Muscle layer of colon (tissue), 2 donors: ENCODE data around the gene LRRC17.
"Not testable (repeated sequence)": the region's sequence is repeated elsewhere in the genome, so short reads cannot be mapped to it uniquely, and the experiment has no call there.

Experiments used
- H3K27ac ChIP-seq: one replicate; pipeline ENCODE4 v1.7.0; 2013; ENCODE audit warnings: low read depth, mild to moderate bottlenecking, low read length, moderate library complexity
- H3K27me3 ChIP-seq, 2 donors: one replicate each; pipeline ENCODE4 v1.7.0; 2013; ENCODE audit warnings: low read length in 2 of 2, mild to moderate bottlenecking in 2 of 2; ENCODE audit not compliant: insufficient read depth in 2 of 2, control insufficient read depth in 1 of 2
- H3K36me3 ChIP-seq: one replicate; pipeline ENCODE4 v1.7.0; 2013; ENCODE audit warnings: mild to moderate bottlenecking, low read length; ENCODE audit not compliant: insufficient read depth
- H3K4me1 ChIP-seq: one replicate; pipeline ENCODE4 v1.7.0; 2013; ENCODE audit warnings: mild to moderate bottlenecking, low read length; ENCODE audit not compliant: insufficient read depth
- H3K4me3 ChIP-seq, 2 donors: one replicate each; pipeline ENCODE4 v1.7.0; 2013; ENCODE audit warnings: low read length in 2 of 2, low read depth in 1 of 2, mild to moderate bottlenecking in 1 of 2, moderate library complexity in 1 of 2
- H3K9ac ChIP-seq: one replicate; pipeline ENCODE4 v1.7.0; 2013; ENCODE audit warnings: low read length
- H3K9me3 ChIP-seq: one replicate; pipeline ENCODE4 v1.7.0; 2013; ENCODE audit warnings: mild to moderate bottlenecking, low read length
- donor health status: abdominal sarcoma.
- donor health status: Adenocarcinoma of cecum.

The LRRC17 gene

DNA sequence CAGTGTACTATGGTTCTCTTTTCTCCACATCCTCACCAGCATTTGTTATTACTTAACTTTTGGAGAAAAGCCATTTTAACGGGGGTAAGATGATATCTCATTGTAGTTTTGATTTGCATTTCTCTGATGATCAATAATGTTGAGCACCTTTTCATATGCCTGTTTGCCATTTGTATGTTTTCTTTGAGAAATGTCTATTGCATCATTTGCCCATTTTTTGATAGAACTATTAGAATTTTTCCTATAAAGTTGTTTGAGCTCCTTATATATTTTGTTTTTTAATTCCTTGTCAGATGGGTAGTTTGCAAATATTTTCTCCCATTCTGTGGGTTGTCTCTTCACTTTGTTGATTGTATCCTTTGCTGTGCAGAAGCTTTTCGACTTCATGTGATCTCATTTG lies 10.7 kb upstream of the LRRC17 start:
- H3K36me3 ChIP-seq: not testable (repeated sequence)

DNA sequence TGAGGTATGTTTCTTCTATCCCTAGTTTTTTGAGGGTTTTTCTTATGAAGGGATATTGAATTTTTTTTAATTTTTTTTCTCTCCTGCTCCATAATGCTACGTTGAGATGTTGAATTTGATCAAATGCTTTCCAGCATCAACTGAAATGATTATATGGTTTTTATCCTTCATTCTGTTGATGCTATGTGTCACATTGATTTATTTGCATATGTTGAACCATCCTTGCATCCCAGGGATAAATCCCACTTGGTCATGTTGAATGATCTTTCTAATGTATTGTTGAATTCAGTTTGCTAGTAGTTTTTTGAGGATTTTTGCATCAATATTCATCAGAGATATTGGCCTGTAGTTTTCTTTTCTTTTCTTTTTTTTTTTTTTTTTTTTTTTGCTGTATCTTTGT lies 9.2 kb upstream of the LRRC17 start:
- not testable (repeated sequence) for H3K9ac ChIP-seq, H3K4me3 ChIP-seq, H3K27ac ChIP-seq, H3K4me1 ChIP-seq, H3K36me3 ChIP-seq, H3K27me3 ChIP-seq, H3K9me3 ChIP-seq

More for the DNA sequence above, 10.7 kb upstream of the LRRC17 start:
- not testable (repeated sequence) for H3K4me3 ChIP-seq, H3K4me1 ChIP-seq, H3K27ac ChIP-seq, H3K9ac ChIP-seq, H3K9me3 ChIP-seq, H3K27me3 ChIP-seq

DNA sequence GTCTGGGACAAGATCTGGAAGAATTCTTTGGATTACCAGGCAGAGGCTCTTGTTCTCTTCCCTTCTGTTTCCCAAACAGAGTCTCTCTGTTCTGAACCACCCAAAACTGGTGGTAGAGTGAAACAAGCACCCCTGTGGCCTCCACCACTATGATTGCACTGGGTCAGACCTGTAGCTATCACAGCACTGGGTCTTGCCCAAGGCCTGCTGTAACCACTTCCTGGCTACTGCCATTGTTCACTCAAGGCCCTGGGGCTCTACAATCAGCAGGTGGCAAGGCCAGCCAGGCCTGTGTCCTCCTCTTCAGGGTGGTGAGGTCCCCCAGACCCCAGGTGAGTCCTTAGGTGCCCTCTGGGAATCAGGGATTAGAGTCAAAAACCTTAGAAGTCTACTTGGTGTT lies 4.1 kb upstream of the LRRC17 start:
- Histone ChIP-seq H3K27me3 (no peaks in the 10 kb centered on the region), H3K4me1 (peaks cover 5% of the 10 kb centered on the region), H3K4me3 (no peak overlapping the region), H3K9me3 (no peaks in the 10 kb centered on the region), H3K27ac (no peak overlapping the region), H3K9ac (no peak overlapping the region), H3K36me3 (no peaks in the 10 kb centered on the region)

DNA sequence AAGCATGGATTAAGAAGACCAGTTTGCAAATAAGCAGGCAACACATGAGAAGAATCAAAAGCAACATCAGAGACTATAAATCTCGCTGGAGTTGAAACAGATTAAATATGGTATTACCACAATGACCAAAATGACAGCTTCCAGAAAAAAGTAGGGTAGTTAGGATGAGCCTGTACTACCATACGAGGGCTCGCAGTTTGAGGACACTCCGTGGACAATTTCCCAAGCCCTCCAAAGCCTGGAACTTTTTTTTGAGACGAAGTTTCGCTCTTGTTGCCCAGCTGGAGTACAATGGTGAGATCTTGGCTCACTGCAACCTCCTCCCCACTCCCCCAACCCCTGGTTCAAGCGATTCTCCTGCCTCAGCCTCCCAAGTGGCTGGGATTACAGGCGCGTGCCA lies 1.0 kb downstream of the LRRC17 start:
- no peaks in the 10 kb centered on the region for H3K36me3 ChIP-seq
- no peaks in the 10 kb centered on the region for H3K27me3 ChIP-seq
- H3K9ac ChIP-seq: no peak overlapping the region
- peaks cover 5% of the 10 kb centered on the region for H3K4me1 ChIP-seq
- H3K4me3 ChIP-seq: no peak overlapping the region
- no peak overlapping the region for H3K27ac ChIP-seq
- H3K9me3 ChIP-seq: no peaks in the 10 kb centered on the region

DNA sequence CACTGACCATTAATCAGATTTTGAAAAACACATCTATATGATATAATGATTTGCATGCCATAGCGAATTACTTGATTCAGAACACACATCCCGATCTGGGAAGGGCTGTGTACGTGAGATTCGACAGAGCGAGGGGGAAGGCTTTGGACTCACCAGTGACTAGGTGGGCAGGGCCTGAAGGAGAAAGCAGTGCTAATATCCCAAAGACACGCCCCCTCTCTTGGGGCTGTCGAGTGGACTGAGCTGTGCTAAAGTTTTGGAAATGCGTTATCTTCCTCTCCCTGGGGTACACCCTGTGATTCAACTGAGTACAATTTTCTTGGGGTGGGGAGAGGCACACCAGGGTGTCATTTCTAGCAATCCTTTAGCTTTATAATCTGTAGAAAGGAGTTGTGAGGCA lies 1.8 kb downstream of the LRRC17 start:
- peaks cover 5% of the 10 kb centered on the region for H3K4me1 ChIP-seq
- no peak overlapping the region for H3K9ac ChIP-seq
- H3K4me3 ChIP-seq: no peak overlapping the region
- no peaks in the 10 kb centered on the region for H3K9me3 ChIP-seq
- H3K27ac ChIP-seq: no peak overlapping the region
- no peaks in the 10 kb centered on the region for H3K36me3 ChIP-seq
- no peaks in the 10 kb centered on the region for H3K27me3 ChIP-seq

DNA sequence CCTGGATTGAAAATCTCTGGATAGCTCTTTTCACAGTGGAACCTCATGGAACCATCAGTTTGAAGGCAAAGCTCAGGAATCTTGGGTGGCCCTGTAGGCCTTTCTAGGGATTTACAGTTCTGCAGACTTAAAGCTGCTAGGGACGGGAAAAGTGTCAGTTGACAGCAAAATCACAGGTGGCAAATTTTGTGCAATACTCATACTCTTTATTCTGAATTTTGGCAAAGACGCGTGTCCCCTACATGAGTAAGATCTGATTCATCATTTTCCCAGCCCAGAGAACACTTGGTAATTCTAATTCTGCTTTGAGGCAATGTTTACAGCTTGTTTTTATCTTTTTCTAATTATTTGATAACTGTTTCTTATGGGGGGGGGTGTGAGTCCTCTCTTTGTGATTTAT lies 3.6 kb downstream of the LRRC17 start:
- no peaks in the 10 kb centered on the region for H3K36me3 ChIP-seq
- H3K4me3 ChIP-seq: no peak overlapping the region
- H3K27ac ChIP-seq: no peak overlapping the region
- H3K9me3 ChIP-seq: no peaks in the 10 kb centered on the region
- H3K4me1 ChIP-seq: peaks cover 5% of the 10 kb centered on the region
- H3K9ac ChIP-seq: no peak overlapping the region
- no peaks in the 10 kb centered on the region for H3K27me3 ChIP-seq

DNA sequence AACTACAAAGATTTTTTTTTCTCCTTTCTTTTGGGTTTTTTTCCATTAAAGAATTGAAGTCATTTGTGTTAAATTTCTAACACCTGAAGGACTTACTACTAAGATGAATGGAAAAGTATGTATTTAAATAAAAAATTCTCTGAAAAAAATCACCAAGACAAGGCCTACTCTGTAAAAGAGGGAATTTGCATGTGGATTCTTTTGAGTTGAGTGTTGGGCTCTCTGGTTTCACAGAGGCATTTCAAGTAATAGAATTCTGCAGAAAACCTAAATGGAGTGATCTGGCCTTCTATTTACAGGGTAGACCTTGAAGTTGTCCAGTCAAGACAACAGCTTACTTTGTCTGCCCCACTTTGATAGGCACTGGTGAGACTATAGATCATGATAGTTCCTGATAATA lies 4.1 kb downstream of the LRRC17 start:
- Histone ChIP-seq H3K27me3 (no peaks in the 10 kb centered on the region), H3K4me1 (peaks cover 5% of the 10 kb centered on the region), H3K9me3 (no peaks in the 10 kb centered on the region), H3K27ac (no peak overlapping the region), H3K36me3 (no peaks in the 10 kb centered on the region), H3K9ac (no peak overlapping the region), H3K4me3 (no peak overlapping the region)

DNA sequence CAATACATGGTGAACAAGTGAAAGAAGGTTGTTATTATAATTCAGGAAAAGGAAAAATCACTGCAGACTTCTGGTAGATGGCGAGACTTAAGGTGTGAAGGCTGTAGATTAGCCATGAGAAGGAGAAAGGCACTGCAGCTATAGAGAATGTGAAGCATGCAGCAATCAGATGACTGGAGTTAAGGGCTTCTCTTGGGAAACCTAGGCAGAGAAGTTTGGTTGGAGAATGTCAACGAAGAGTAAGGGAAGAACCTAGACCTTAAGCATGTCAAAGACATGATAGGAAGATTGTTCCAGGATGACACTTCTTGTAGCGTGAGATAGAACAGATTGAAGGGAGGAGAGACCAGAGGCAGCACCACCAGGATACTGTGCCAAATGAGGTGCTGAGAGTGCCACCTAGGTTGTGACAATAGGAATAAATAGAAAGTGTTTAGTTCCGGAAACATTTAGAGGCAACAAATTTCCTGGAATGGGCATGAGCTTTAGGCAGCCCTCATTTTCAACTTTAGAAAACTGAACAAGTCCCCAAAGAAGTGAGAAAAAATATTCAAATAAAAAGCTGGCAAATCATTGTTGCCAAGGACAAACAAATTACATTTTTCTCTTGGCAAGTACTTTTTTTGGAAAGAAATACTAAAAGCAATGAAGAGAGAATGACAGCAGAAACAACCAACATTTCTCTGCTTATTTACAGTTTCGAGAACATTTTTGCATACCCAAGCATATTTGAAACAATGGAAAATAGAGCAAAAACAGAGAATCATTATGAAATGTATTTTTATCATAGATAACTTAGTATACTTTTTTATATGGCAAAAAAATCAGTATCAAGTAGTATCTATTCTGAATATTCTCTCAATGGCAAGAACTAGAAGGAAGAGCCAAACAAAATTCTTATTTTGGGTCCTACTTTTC lies 4.9 kb downstream of the LRRC17 start:
- Histone ChIP-seq H3K27ac (no peak overlapping the region), H3K36me3 (no peaks in the 10 kb centered on the region), H3K27me3 (no peaks in the 10 kb centered on the region), H3K4me3 (no peak overlapping the region), H3K4me1 (peaks cover 3% of the 10 kb centered on the region), H3K9ac (no peak overlapping the region), H3K9me3 (no peaks in the 10 kb centered on the region)

DNA sequence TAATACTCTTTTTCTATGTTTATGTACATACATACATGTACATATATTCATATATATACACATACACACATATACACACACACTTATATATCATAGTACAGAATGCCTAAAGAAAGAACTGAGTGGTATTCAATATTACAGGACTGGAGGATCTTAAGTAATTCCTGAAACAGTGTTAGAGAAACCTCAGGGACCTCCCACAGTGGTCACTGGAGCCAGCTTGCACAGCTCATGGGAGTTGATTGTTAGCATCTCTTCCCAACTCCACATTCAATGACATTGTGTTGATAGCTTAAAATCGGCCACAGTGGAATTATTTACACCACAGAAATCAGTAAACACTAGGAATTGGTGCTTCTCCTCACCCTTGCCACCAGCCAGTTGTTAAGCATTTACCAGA lies 6.0 kb downstream of the LRRC17 start:
- no peaks in the 10 kb centered on the region for H3K27me3 ChIP-seq
- H3K9me3 ChIP-seq: no peaks in the 10 kb centered on the region
- no peaks in the 10 kb centered on the region for H3K36me3 ChIP-seq
- H3K4me3 ChIP-seq: no peak overlapping the region
- no peaks in the 10 kb centered on the region for H3K4me1 ChIP-seq
- H3K27ac ChIP-seq: no peak overlapping the region
- no peak overlapping the region for H3K9ac ChIP-seq

DNA sequence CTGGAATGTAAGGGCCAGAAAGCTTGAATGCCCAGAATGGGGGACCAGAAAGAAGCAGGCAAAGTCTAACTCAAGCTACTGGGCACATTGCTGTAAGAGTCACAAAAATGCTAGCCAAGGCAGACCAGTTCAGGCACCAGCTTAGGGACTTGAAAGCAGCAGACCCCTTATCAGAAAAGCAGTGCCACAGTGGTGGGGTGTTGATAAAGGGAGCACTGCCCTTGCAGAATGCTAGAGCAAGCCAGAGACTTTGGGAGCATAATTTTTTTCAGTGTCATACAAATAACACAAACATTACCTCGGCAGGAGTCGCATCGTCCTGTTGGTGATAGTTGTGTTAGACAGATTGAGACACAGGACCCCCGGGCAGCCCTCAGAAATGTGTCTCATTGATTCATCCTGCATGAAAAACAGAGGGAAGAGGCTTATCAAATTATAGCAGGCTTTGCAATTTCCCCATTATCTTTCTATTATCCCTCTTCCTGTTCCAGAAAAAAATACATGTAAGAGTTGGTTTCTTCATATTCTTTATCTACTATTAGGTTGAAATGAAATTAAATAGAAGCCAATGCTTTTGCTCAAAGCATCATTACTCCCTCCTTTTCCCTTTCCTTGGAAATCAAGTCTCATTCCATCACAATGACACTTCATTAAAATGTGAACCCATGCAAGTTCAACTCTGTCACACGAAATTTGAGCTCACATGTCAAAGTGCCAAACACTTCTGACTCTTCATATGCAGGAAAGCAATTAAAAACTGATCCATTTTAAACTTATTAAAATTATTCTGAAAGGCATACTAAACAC lies 13.4 kb downstream of the LRRC17 start:
- Histone ChIP-seq H3K4me1 (no peaks in the 10 kb centered on the region), H3K36me3 (no peaks in the 10 kb centered on the region), H3K9me3 (no peaks in the 10 kb centered on the region), H3K9ac (no peak overlapping the region), H3K4me3 (no peak overlapping the region), H3K27ac (no peak overlapping the region), H3K27me3 (no peaks in the 10 kb centered on the region)

DNA sequence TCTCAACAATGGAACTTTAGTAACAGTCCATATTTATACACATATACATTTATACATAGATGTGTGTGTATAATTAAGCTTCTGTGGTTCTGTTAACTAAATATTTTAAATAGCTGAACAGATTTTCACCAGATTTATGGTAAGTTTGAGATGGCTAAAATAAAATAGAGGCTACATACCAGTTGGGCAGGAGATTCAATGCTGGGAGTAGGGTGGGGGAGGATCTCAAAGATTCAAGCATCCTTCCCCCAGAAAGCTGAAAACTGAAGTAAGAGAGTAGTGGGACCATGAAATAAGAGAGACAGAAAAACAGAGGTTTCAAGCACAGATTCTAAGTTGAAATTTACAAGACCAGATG lies 14.0 kb downstream of the LRRC17 start:
- Histone ChIP-seq H3K36me3 (no peaks in the 10 kb centered on the region), H3K4me1 (no peaks in the 10 kb centered on the region), H3K27ac (no peak overlapping the region), H3K9ac (no peak overlapping the region), H3K4me3 (no peak overlapping the region), H3K9me3 (no peaks in the 10 kb centered on the region), H3K27me3 (no peaks in the 10 kb centered on the region)
